Measurements from ENCODE around the gene METTL2B. TPM values are rescaled to one million over a fixed set of nuclear protein-coding genes. Genes with fewer than 3 reads are reported as not detected.

Gene METTL2B
- total RNA-seq, 1 donor from 2014 or later: 35.7 TPM

GRCh38 chr7:128443831-128444600 is 32.5 kb upstream of the METTL2B start:
- ChIA-PET POLR2A (interaction anchor here (5.9 kb wide), 1 partner anchor 10 kb away, joined by 51 read pairs; the partner anchor contains the start of gene HILPDA), CTCF (interaction anchor here (1.0 to 2.4 kb wide), 3 partner anchors 11 to 17 kb away, joined by 5 to 21 read pairs (median 5); partner anchors contain the start of gene HILPDA)
- intact Hi-C loops (cut with micrococcal nuclease): no loop called here
- DNase-seq: no peak
- ATAC-seq (ENCODE audit: low read depth): peak; percentile 28
- H3K27ac Mint-ChIP-seq: peak overlapping the region; percentile 3
- no peaks in the 10 kb centered on the region for H3K9me3 Mint-ChIP-seq
- H3K36me3 Mint-ChIP-seq (ENCODE audit: low read depth): no peaks in the 10 kb centered on the region
- no peak overlapping the region for H3K4me3 Mint-ChIP-seq
- no peaks in the 10 kb centered on the region for H3K27me3 Mint-ChIP-seq
- TF ChIP-seq, protein P1, sequence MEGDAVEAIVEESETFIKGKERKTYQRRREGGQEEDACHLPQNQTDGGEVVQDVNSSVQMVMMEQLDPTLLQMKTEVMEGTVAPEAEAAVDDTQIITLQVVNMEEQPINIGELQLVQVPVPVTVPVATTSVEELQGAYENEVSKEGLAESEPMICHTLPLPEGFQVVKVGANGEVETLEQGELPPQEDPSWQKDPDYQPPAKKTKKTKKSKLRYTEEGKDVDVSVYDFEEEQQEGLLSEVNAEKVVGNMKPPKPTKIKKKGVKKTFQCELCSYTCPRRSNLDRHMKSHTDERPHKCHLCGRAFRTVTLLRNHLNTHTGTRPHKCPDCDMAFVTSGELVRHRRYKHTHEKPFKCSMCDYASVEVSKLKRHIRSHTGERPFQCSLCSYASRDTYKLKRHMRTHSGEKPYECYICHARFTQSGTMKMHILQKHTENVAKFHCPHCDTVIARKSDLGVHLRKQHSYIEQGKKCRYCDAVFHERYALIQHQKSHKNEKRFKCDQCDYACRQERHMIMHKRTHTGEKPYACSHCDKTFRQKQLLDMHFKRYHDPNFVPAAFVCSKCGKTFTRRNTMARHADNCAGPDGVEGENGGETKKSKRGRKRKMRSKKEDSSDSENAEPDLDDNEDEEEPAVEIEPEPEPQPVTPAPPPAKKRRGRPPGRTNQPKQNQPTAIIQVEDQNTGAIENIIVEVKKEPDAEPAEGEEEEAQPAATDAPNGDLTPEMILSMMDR (IDR thresholded peaks at IDR 0.05): no peak
- peaks cover 16% of the 10 kb centered on the region for H3K4me1 Mint-ChIP-seq

GRCh38 chr7:128446306-128446705 is 30.2 kb upstream of the METTL2B start:
- no peak for DNase-seq
- intact Hi-C loops (cut with micrococcal nuclease): no loop called here
- ATAC-seq (ENCODE audit: low read depth): no peak
- ChIA-PET POLR2A (no interaction called here), CTCF (interaction anchor here (0.8 to 2.2 kb wide), 2 partner anchors 9 to 19 kb away, joined by 3 to 7 read pairs; partner anchors contain the start of gene HILPDA)
- Mint-ChIP-seq H3K36me3 (ENCODE audit: low read depth) (no peaks in the 10 kb centered on the region), H3K9me3 (no peaks in the 10 kb centered on the region), H3K27ac (no peak overlapping the region), H3K4me1 (peaks cover 24% of the 10 kb centered on the region), H3K4me3 (no peak overlapping the region), H3K27me3 (no peaks in the 10 kb centered on the region)
- TF ChIP-seq, protein P1 (IDR thresholded peaks at IDR 0.05): no peak

GRCh38 chr7:128447941-128448564 is 28.5 kb upstream of the METTL2B start:
- no peaks in the 10 kb centered on the region for H3K9me3 Mint-ChIP-seq
- ATAC-seq (ENCODE audit: low read depth) (no peak), DNase-seq (no peak)
- no peak overlapping the region for H3K27ac Mint-ChIP-seq
- H3K4me3 Mint-ChIP-seq: no peak overlapping the region
- TF ChIP-seq, protein P1 (IDR thresholded peaks at IDR 0.05): no peak
- POLR2A ChIA-PET: interaction anchor here (0.7 to 1.0 kb wide), 2 partner anchors 10 to 27 kb away, joined by 3 to 4 read pairs; no protein-coding TSS in a partner anchor
- no peaks in the 10 kb centered on the region for H3K36me3 Mint-ChIP-seq (ENCODE audit: low read depth)
- H3K27me3 Mint-ChIP-seq: no peaks in the 10 kb centered on the region
- intact Hi-C loops (cut with micrococcal nuclease): no loop called here
- peaks cover 24% of the 10 kb centered on the region for H3K4me1 Mint-ChIP-seq
- CTCF ChIA-PET: interaction anchor here (1.3 to 2.2 kb wide), 2 partner anchors 14 to 20 kb away, joined by 3 to 7 read pairs; no protein-coding TSS in a partner anchor

- Mint-ChIP-seq H3K9me3 (no peaks in the 10 kb centered on the region), H3K4me3 (no peak overlapping the region), H3K27ac (no peak overlapping the region), H3K36me3 (ENCODE audit: low read depth) (no peaks in the 10 kb centered on the region), H3K4me1 (peaks cover 22% of the 10 kb centered on the region), H3K27me3 (no peaks in the 10 kb centered on the region)
- DNase-seq (no peak), ATAC-seq (ENCODE audit: low read depth) (no peak)
- POLR2A ChIA-PET: no interaction called here
- TF ChIP-seq, protein P1 (IDR thresholded peaks at IDR 0.05): no peak
- CTCF ChIA-PET: interaction anchor here (1.1 to 2.2 kb wide), 3 partner anchors 11 to 21 kb away, joined by 3 to 7 read pairs (median 3); no protein-coding TSS in a partner anchor
- intact Hi-C loops (cut with micrococcal nuclease): no loop called here
Observed at GRCh38 chr7:128448751-128449302, 27.7 kb upstream of the METTL2B start.

DNA sequence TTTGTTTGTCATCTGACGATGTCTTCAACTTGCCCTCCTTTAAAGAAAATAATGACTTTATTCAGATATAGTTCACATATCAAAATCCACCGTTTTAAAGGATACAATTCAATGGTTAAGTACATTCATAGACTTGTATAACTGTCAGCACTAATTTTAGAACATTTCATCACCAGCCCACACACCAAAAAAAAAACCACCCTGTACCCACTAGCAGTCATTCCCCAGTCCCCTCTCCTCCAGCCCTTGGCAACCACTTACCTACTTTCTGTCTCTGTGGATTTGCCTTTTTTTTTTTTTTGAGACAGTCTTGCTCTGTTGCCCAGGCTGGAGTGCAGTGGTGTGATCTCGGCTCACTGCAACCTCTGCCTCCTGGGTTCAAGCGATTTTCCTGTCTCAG is 26.1 kb upstream of the METTL2B start:
- ATAC-seq (ENCODE audit: low read depth) (peak; percentile 43), DNase-seq (no peak)
- no peaks in the 10 kb centered on the region for H3K9me3 Mint-ChIP-seq
- no peaks in the 10 kb centered on the region for H3K36me3 Mint-ChIP-seq (ENCODE audit: low read depth)
- H3K4me1 Mint-ChIP-seq: peaks cover 25% of the 10 kb centered on the region
- CTCF ChIA-PET: no interaction called here
- H3K27ac Mint-ChIP-seq: peak overlapping the region; percentile 70
- peak overlapping the region; percentile 19 for H3K4me3 Mint-ChIP-seq
- TF ChIP-seq, protein P1 (IDR thresholded peaks at IDR 0.05): no peak
- H3K27me3 Mint-ChIP-seq: no peaks in the 10 kb centered on the region
- POLR2A ChIA-PET: no interaction called here
- intact Hi-C loops (cut with micrococcal nuclease): no loop called here
